H4 (cell line): ENCODE data around the gene CERS5. TPM values are rescaled to one million over a fixed set of nuclear protein-coding genes. Genes with fewer than 3 reads are reported as not detected.
"Not testable (repeated sequence)": the region's sequence is repeated elsewhere in the genome, so short reads cannot be mapped to it uniquely, and the experiment has no call there.

Source experiments
- DNase-seq: peaks from one replicate; pipeline ENCODE4 v3.0.0-alpha.2; 2015; ENCODE audit warnings: low spot score
- total RNA-seq: library from RNA; depleted of rRNA; stranded (reverse); fragments of >200 nt; shearing (Covaris generic); gene quantifications from 2 replicates; pipeline ENCODE4 v1.2.3, GENCODE V29; 2014

The CERS5 gene
- total RNA-seq, 1 experiment from 2014 or later, result 15.8 TPM

DNA sequence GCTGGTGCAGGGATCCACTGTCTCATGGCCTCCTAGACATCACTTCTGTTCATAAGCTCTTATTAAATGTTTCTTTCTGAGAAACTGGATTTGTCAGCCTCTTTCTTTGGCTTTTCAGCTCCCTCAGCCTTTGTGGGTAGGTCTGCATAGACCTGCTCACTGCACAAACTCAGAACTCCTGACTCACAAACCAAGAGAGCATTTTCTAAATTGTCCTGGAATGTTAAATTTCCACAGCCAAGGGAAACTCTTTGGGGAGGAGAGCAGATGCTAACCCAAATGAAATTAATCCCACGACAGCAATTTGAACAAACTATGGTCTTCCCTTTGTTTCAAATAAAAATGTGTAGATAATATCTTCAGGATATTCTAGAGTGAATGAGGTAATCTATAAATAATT, 19.5 kb upstream of the CERS5 start:
- no peak for DNase-seq

DNA sequence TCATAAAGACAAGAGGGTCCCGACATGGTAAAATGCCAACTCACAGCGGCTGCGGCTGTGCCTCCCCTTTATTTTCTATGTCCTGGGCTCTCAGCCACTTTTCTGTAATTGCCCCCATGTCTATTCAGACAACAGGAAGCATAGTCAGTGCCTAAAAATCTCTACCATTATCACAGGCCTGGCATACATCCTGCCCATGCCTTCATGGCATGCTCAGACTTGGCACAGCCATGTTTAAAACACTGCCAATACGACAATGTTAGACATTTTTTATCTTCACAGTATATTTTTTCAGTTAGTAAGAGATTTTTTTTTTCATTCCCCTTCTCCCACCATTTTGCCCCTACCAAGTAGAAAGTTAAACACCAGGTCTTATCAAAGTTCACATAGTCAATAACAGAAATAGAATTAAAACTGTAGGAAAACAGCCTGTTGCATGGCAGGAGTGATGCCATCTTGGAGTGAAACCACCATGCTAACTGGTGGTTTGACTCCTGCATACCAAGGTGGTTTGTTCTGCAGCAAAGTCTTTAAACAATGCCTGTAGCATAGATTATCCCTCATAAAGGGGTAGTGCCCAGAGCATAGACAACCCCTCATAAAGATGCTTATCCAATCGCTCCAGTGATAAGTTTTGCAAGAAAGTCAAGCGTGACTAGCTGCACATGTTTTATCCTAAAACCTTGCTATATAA, 18.9 kb upstream of the CERS5 start:
- peak; percentile 22 for DNase-seq

DNA sequence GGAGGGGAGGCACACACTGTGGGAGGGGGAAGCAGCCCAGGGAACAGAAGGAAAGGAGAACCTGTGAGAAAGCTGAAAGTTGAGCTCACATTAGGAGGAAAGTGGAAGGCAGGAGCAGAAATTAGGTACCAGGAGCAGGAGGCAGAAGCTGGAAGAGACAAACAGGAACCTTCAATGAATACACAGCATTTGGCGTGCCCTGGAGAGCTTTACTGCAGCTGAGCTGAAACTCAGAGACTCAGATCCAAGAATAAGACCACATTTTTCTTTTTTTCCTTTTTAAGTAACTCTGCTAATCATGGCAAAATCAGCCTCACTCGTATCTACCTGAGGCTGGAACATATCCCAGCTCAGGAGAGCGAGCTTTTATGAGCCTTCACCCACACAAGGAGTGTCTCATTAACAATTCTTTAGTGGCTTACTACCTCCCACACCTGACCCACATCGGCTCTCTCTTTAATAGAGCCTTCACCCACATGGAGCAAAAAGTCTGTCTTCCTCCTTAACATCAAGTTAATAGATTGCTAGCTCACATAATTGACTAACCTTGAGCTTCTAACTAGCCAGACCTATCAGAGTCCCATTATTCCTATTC, 18.2 kb upstream of the CERS5 start:
- DNase-seq, result no peak

DNA sequence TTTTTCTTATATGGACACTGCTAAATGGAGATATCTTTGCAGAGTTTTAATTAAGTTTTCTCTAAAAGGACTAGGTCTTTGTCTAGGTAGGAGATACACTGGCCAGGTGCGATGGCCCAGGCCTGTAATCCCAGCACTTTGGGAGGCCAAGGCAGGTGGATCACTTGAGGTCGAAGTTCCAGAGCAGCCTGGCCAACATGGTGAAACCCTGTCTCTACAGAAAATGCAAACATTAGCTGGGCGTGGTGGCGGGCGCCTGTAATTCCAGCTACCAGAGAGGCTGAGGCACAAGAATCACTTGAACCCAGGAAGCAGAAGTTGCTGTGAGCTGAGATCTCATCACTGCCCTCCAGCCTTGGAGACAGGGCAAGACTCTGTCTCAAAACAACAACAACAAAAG, 17.1 kb upstream of the CERS5 start:
- no peak for DNase-seq

DNA sequence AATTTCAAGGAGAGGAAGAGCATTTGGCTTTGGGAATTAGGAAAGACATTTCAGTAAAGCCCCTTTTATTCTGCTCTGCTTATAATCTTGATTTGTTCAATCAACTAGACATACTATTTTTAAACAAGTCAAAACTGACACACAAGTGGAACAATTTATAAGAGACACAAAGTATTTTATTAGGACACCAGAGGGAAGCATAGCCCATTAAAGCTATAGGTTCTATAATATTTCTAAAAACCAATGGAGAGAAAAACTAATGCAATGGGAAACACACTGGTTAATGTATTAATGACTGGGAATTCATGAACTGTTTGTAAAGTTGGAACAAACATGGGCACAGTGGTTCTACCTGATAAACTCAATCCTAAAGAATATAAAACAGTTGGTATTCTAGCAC, 15.3 kb upstream of the CERS5 start:
- DNase-seq, result no peak

DNA sequence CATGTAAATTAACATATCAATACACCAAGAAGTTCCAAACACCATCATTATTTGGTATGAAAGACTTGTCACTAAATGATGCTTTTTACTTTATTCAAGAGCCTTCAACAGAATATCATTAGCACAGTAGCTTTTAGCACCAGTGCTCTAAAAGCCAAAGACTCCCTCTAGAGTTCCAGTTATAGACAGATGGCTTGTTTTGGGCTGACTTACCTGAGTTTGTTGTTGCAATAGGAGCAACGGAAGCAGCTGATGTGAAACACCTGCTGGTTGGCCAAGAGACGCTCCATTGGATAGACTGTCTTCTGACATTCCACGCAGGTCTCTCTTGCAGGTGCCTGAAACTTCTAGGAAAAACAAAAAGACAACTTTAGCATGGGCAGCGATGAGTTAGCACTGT, 14.5 kb upstream of the CERS5 start:
- no peak for DNase-seq

DNA sequence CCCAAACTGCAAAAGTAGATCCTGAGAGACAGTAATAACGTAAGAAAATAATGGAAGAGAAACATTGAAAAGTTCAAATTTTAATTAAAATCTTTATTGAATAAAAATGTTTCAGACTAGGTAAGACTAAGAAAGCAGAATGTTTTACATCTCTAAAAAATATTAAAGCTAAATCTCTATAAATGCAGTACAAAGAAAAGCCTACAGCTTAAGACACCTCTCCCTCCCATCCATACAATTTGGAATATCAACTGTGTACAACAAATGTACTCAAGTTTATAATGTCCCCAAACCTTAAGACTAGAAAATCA, 8.5 kb upstream of the CERS5 start:
- DNase-seq, result no peak

DNA sequence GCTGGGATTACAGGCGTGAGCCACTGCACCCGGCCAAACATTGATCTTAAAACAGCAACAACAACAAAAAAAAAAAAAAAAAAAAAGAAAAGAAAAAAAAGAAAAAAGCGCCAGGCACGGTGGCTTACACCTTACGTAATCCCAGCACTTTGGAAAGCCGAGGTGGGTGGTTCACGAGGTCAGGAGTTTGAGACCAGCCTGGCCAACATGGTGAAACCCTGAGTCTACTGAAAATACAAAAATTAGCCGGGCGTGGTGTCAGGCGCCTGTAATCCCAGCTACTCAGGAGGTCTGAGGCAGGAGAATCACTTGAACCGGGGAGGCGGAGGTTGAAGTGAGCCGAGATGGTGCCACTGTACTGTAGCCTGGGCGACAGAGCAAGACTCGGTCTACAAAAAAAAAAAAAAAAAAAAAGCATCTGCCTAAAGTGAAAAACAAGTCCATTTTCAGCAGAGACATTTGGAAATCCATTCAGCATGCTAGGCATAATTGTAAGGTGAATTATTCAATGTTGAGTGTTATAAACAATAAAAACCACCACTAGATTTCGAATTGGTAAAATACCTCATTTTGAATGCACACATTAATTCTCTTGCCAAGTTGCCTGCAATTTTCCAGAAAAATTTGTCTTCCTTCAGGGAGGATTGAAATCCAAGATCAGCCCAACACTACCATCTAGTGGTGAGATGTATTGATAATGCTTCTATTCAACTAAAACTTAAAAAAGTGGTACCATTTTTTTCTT, 8.0 kb upstream of the CERS5 start:
- peak; percentile 68 for DNase-seq

DNA sequence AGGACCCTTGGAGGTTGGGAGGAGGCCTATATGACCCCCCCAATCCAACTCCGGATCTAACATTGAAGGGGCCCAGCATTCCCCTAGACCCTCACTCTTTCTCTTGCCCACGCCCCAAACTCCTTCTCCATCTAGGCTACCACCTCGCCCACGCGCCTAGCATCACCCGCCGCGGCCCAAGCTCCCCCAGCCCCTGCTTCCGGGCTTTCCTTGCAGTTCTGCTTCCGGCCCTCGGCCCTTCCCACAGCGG, 445 bp downstream of the CERS5 start:
- DNase-seq, result no peak

DNA sequence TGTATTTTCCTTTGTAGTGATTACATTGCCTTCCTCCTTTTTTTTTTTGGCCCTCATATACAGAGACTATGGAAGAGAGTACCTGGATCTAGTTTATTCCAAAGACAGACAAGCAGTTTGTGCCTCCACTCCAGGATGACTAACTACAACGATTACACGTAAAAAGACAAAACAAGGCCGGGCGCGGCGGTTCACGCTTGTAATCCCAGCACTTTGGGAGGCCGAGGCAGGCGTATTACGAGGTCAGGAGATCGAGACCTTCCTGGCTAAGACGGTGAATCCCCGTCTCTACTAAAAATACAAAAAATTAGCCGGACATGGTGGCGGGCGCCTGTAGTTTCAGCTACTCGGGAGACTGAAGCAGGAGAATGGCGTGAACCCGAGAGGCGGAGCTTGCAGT, 2.2 kb downstream of the CERS5 start:
- no peak for DNase-seq

DNA sequence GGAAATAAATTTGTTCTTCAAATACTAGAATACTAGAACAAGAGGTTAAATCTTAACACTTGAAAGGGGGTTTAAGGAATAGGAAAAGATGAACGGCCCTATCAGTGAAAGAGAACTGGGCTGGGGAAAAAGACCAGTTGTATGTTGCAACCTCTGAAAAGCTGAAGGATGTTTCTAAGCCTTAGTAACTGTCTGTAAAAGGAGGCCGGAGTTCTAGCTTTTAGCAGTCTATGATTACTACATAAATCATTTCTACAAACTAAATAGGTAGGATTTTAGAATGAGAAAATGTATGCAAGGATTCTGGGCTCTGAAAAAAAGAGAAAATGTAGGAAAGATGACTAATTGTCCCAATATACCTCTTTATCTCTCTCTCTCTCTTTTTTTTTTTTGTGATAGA, 4.9 kb downstream of the CERS5 start:
- no peak for DNase-seq

DNA sequence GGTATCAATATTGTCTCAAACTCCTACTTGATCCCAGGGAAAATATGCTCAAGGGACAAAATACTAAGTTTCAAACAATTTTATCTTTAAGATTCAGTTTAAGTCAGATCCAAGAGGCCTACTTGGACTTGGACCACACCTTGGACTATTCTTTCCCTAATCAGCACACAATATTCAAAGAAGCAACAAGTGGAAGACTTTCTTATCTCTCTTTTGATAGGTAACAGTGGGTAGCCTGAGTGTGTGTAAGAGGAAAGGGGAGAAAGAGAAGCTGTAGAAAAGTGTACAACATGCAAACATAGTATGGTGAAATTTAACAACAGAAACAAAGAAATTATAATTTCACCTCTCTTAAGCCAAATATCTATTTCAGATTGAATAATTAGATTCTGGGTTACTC, 6.5 kb downstream of the CERS5 start:
- DNase-seq, result no peak

DNA sequence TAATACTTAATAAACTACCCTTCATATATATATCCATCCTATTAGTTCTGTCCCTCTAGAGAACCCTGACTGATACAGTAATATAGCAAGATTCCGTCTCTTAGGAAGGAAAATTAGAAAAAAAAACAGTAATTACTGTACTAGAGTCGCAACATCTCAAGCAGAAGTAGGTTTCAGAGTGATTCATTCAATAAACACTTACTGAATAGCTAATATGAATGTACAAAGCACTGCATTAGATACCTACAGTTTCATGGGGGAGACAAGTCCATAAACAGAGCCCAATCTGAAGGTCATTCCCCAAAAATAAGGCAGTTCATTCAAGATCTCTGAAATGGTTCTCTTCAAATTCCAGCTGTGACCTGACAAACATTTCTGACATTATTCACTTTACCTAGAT, 9.9 kb downstream of the CERS5 start:
- no peak for DNase-seq

DNA sequence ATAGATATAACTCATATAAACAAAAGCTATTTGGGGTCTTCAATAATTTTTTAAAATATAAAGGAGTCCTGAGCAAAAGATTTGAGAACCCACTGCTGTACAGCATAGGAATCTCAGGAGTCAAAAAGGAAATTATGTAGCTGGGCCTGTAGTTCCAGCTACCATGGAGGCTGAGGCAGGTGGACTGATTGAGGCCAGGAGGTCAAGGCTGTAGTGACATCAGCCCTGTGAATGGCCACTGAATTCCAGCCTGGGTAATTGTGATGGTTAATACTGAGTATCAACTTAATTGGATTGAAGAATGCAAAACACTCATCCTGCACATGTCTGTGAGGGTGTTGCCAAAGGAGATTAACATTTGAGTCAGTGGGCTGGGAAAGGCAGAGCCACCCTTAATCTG, 10.5 kb downstream of the CERS5 start:
- no peak for DNase-seq

DNA sequence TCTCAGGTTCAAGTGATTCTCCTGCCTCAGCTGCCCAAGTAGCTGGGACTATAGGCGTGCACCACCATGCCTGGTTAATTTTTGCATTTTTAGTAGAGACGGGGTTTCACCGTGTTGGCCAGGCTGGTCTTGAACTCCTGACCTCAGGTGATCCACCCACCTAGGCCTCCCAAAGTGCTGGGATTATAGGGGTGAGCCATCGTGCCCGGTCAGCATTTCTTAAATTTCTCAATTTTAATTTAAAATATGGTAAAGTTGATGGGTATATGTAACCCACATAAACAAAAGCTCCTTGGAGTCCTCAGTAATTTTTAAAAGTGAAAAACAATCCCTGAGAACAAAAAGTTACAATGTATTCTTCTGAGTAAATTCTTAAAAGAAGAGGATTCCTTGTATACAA, 12.2 kb downstream of the CERS5 start:
- not testable (repeated sequence) for DNase-seq

DNA sequence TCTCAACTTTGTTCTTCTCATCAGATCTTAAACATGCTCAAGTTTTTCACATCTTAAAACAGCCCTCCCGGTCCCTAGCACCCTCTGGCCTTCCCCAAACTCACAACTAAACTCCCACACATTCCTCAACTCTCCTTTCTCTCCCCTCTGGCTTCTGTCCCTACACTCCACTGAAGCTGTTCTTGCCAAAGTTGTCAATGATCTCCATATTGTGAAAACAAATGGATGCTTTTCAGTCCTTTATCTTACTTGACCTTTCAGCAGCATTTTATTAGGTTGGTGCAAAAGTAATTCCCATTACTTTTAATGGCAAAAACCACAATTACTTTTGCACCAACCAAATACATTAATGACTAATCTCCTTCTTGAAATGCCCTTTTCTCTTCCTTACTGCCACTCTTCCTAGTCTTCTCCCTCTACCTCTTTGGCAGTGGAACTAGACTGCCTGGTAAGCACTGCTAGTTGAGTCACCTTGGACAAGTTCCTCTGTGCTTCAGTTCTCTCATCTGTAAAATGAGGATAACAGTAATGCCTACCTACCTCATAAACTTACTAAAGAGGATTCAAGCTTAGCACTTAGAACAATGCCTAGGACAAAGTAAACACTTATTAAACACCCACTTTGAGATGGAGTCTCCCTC, 16.0 kb downstream of the CERS5 start:
- no peak for DNase-seq

DNA sequence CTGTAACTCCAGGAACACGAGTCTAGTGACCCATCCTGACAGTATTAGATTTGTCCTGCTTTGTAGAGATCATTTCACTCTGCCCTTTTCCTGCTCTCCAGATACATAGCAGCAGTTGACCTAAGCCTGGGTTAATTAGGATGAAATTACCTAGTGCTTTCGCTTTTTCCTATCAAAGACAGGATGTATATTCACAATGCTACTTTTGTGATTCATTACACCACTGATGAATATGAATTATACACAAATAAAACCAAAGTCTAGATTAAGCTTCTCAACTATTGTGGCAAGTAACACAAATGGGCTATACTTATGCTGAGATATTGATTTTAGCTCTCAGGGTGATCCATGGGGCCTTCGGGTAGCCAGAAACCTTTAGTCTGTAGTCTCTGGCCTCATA, 17.9 kb downstream of the CERS5 start:
- no peak for DNase-seq

DNA sequence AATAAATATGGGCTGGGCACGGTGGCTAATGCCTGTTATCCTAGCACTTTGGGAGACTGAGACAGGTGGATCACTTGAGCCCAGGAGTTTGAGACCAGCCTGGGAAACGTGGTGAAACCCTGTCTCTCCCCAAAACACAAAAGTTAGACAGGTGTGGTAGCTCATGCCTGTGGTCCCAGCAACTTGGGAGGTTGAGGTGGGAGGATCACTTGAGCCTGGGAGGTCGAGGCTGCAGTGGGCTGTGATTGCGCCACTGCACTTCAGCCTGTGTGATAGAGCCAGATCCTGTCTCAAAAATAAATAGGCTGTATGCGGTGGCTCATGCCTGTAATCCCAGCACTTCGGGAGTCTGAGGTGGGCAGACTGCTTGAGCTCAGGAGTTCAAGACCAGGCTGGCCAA, 19.2 kb downstream of the CERS5 start:
- not testable (repeated sequence) for DNase-seq

DNA sequence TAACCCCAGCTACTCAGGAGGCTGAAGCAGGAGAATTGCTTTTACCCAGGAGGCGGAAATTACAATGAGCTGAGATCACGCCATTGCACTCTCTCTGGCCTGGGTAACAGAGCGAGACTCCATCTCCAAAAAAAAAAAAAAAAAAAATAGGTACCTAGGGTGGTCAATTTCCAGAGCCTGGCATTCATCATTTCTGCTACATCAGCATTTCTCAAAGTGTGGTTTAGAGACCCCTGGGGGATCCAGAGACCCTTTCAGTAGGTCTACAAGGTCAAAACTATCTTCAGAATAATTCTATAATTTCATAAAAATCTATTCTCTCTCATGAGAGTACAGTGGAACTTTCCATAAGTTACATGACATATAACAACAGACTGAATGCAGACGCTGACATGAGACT, 19.9 kb downstream of the CERS5 start:
- no peak for DNase-seq

DNA sequence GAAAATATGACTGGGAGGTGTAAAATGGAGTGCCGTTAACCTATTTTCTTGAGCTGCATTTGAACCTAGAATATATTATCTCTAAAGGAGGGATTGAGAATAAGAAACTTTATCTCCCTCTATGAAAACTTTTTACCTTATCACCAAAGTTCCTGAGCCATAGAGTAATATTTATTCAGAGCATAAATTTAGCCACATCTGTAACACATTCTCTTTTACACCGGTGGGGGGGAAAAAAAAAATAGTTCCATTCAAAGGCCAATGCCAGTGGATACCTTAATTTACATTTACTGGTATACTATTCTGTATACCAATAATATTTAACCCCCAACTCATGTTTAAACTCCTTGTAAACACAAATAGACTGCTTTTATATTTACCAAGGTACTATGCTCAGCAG, 21.7 kb downstream of the CERS5 start:
- no peak for DNase-seq

DNA sequence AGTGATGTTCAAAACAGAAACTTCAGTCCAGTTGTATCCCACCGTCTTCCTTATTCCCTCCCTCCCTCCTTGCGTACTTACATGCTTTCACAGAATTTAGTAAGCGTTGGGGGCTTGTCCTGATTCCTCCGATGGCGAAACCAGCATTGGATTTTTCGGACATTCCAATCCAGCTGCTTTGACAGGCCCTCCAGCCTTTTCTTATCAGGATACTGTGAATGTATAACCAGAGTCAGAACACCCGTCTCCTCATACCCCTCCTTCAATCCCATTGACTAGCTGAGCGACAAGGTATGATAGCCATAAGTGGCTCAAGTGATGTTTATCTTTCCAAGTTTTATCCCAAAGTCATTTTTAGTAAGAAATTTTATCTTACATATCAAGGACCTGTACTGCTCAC, 24.2 kb downstream of the CERS5 start:
- DNase-seq, result no peak

DNA sequence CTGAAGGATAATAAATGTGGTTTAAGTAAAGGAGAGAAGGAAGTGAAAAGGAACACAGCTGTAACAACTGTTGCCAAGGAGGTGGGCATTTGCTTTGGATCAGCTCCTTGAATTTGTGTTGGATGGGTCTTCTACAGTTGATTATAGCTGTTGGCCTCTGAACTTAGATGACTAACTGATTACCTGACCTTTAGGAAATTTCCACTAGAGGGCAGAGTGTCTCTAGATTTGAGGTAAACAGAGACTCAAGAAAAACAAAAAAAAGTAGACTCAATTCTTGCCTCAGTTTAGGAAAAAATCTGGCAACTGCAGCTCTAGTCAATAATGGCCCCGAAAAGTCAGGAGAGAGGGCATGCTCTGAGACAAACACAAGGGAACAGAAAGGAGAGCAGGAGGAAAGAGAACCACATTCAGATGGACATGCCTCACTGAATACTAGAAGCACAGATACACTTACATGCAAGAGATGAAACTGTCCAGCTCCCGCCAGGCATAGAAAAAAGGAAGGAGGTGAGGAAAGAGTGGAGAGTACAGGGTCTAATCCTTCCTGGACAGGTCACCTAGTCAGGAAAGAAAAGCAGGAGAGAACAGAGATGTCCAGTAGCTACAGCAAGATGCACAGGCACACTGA, 34.5 kb downstream of the CERS5 start:
- DNase-seq, result peak; percentile 23

DNA sequence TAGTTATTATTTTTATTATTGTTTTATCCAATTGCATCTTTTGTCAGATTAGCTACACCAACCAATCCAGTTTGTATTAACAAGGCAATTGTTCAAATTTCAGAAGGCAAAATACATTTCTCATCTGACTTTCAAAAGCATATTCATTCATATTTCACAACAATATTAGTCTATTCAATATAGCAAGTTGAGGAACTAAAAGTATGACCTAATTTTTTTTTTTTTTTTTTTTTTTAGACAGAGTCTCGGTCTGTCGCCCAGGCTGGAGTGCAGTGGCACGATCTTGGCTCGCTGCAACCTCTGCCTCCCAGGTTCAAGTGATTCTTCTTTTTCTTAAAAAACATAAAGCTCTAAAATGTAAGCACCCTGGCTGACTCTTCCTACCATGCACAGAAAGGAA, 37.9 kb downstream of the CERS5 start:
- no peak for DNase-seq
